ENCODE data around the gene DENND1A. TPM values are rescaled to one million over a fixed set of nuclear protein-coding genes. Genes with fewer than 3 reads are reported as not detected.
"Not testable (repeated sequence)": the region's sequence is repeated elsewhere in the genome, so short reads cannot be mapped to it uniquely, and the experiment has no call there.

DENND1A gene
- total RNA-seq, 1 donor from 2014 or later = 23.0 TPM

GRCh38 chr9:123435471-123435870 is 494.5 kb downstream of the DENND1A start:
- H3K27ac ChIP-seq = no peak overlapping the region
- H3K4me3 ChIP-seq = no peak overlapping the region
- peaks cover 47% of the 10 kb centered on the region for H3K36me3 ChIP-seq
- H3K4me1 ChIP-seq = no peaks in the 10 kb centered on the region
- no peak for TF ChIP-seq CTCF (IDR thresholded peaks at IDR 0.05)
- H3K27me3 ChIP-seq (ENCODE audit: low read depth) = no peaks in the 10 kb centered on the region
- intact Hi-C loops (cut with DNase I) = no loop called here
- ATAC-seq (no peak), DNase-seq (no peak)
- H3K9me3 ChIP-seq = no peaks in the 10 kb centered on the region

GRCh38 chr9:123434619-123435240 is 495.2 kb downstream of the DENND1A start:
- Histone ChIP-seq H3K27me3 (ENCODE audit: low read depth) (no peaks in the 10 kb centered on the region), H3K36me3 (peaks cover 42% of the 10 kb centered on the region), H3K4me1 (no peaks in the 10 kb centered on the region), H3K27ac (no peak overlapping the region), H3K4me3 (no peak overlapping the region), H3K9me3 (no peaks in the 10 kb centered on the region)
- TF ChIP-seq CTCF (IDR thresholded peaks at IDR 0.05) = no peak
- intact Hi-C loops (cut with DNase I) = no loop called here
- no peak for ATAC-seq
- no peak for DNase-seq

- DNase-seq (no peak), ATAC-seq (no peak)
- intact Hi-C loops (cut with DNase I) = no loop called here
- no peak overlapping the region for H3K4me3 ChIP-seq
- H3K36me3 ChIP-seq = peaks cover 24% of the 10 kb centered on the region
- no peaks in the 10 kb centered on the region for H3K4me1 ChIP-seq
- H3K27ac ChIP-seq = no peak overlapping the region
- no peaks in the 10 kb centered on the region for H3K9me3 ChIP-seq
- TF ChIP-seq CTCF (IDR thresholded peaks at IDR 0.05) = no peak
- no peaks in the 10 kb centered on the region for H3K27me3 ChIP-seq (ENCODE audit: low read depth)
Observed at GRCh38 chr9:123432331-123433236, 497.3 kb downstream of the DENND1A start.

- Histone ChIP-seq H3K9me3 (no peaks in the 10 kb centered on the region), H3K4me3 (no peak overlapping the region), H3K4me1 (no peaks in the 10 kb centered on the region), H3K27me3 (ENCODE audit: low read depth) (no peaks in the 10 kb centered on the region), H3K27ac (no peak overlapping the region), H3K36me3 (peaks cover 19% of the 10 kb centered on the region)
- ATAC-seq (no peak), DNase-seq (no peak)
- TF ChIP-seq CTCF (IDR thresholded peaks at IDR 0.05) = no peak
- intact Hi-C loops (cut with DNase I) = no loop called here
Observed at GRCh38 chr9:123431581-123431980, 498.3 kb downstream of the DENND1A start.

GRCh38 chr9:123428450-123428849 is 501.5 kb downstream of the DENND1A start:
- H3K27me3 ChIP-seq (ENCODE audit: low read depth); H3K4me3 ChIP-seq; DNase-seq; ATAC-seq; H3K27ac ChIP-seq; intact Hi-C loops (cut with DNase I); H3K4me1 ChIP-seq; H3K9me3 ChIP-seq: not testable (repeated sequence)
- H3K36me3 ChIP-seq = peaks cover 14% of the 10 kb centered on the region

GRCh38 chr9:123426406-123426805 is 503.5 kb downstream of the DENND1A start:
- Histone ChIP-seq H3K36me3 (peaks cover 14% of the 10 kb centered on the region), H3K27me3 (ENCODE audit: low read depth) (no peaks in the 10 kb centered on the region), H3K4me1 (no peaks in the 10 kb centered on the region), H3K27ac (no peak overlapping the region), H3K4me3 (no peak overlapping the region), H3K9me3 (no peaks in the 10 kb centered on the region)
- TF ChIP-seq CTCF (IDR thresholded peaks at IDR 0.05) = no peak
- intact Hi-C loops (cut with DNase I) = no loop called here
- DNase-seq = no peak
- ATAC-seq = no peak

All from lower lobe of right lung (tissue), 2 donors.